HTR-8/SVneo (cell line): Measurements from ENCODE around the gene GLDC.
"Not testable (repeated sequence)": the region's sequence is repeated elsewhere in the genome, so short reads cannot be mapped to it uniquely, and the experiment has no call there.

Source experiments
- DNase-seq: peaks from one replicate; pipeline ENCODE4 v3.0.0; 2011; ENCODE audit warnings: low spot score, mixed read lengths; ENCODE audit not compliant: insufficient read length
- FAIRE-seq: peaks from 2 replicates; lab custom pipeline; 2011; peaks lifted over from hg19 to GRCh38; lab: Jason Lieb, UNC

The GLDC gene

DNA sequence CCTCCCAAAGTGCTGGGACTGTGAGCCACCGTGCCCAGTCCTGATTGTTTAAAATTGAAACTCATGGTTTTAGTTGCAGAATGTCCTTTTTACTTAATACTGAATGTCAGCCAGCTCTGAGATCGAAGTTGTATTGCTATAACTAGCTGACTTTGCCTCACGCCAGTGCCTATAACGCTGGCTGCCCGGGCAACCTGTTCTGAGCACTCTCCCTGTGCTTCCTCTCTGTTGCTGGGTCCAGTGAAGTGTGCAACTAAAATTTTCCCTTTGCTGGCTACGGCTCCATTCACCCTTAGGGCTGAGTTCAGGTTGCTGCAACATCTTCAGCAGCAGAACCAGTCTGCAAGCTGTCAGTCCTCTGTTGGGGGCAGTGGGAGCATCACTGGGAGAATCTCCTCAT is 65.9 kb downstream of the GLDC start:
- DNase-seq (no peak), FAIRE-seq (peak; percentile 4)

DNA sequence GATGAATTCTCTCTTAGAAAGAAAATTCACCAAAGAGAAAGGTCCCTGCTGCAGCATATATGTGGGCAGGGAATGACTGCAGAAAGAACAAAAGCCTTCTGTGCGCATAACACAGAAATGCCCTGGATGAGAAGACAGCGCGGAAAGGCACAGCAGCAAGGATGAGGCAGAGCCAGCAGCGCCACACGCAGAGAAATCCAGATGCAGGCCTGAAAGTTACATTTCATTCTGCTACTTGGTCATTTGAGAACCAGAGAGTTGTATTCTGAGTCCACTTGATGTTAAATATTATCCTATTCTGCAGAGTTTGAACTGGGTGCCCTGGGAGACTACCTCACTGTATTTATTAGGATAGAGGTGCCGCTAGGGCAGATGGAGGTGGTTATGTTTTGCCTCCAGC is 68.5 kb downstream of the GLDC start:
- DNase-seq (no peak), FAIRE-seq (no peak)

DNA sequence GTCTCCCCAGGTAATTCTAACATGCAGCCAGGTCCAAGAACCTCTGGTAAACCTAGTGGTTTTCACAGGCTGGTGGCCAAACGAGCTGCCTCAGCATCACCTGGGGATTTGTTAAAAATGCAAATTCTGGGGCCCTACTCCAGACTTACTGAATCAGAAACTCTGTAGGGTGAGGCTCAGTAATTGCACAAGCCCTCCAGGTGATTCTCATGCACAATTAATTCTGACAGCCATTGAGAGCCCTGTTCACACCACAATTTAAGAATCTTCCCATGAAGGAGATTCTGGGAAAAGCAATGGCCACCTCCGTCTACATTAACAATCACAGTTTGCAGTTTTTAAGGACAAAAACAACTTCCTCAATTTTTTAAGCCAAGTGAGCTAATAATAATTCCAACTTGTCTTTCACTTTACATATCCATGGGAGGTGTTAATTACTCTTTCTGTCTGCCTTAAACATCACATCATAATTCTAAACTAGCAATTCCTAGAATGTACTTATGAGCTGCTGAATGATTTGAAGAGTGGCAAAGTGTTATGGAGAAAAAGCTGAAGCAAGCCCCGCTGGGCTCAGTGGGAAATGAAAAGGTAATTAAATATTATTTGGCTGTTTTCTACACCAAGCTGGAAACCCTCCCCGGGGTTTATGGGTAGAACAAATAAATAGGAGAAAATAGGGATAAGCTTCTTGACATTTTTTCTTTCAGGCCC is 70.0 kb downstream of the GLDC start:
- FAIRE-seq (no peak), DNase-seq (no peak)

DNA sequence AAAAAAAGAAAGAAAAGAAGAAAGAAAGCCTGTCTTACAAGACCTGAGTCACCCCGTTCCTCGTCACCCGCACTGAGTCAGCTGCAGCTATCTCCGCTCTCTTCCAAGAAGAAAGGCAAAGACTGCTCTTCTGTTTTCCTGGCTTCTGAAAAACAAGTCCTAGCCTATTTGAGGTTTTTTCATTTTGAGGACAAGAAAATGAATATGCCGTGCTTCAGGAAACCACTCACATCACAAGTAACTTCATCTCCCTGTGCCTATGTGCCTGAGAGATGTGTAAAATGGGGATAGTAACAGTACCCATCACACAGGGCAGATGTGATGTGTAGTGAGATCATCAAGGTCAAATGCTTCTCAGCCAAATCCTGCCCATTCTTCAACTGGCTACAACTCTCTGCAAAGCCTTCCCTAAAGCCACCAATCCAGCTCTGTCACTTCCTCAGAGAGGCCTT is 78.4 kb downstream of the GLDC start:
- DNase-seq (peak; percentile 35), FAIRE-seq (no peak)

DNA sequence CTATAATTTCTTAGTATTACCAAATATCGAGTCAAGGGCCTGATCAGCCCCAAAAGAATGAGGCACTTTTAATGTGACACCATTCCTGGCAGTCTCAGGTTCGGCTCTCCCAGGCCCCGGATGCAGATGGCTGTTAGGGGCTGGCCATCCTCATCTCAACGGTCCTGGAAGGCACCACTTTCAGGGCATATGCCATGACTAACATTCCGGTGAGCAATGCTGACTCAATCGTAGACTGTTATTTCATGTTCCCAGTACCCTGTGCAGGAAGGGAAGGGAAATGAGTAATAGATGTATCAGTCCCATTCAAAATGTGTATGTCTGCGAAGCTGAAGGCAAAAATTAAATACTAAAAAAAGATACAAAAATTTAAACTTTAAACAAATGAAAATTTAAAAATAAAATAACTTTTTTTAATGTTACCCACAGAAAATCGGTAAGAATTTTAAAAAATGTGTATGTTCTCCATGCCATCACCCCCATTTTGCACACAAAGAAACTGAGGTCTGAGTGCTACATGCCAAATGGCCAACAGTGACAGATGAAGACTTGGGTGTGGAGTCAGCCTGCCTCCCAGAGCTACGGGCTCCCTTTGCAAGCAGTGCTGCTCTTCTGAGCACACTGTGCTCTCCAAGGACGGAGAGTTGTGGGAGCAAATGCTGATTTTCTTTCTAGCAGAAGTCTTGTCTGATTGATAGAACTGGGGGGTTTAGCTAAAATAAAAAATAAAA is 79.0 kb downstream of the GLDC start:
- DNase-seq (peak; percentile 86), FAIRE-seq (no peak)

DNA sequence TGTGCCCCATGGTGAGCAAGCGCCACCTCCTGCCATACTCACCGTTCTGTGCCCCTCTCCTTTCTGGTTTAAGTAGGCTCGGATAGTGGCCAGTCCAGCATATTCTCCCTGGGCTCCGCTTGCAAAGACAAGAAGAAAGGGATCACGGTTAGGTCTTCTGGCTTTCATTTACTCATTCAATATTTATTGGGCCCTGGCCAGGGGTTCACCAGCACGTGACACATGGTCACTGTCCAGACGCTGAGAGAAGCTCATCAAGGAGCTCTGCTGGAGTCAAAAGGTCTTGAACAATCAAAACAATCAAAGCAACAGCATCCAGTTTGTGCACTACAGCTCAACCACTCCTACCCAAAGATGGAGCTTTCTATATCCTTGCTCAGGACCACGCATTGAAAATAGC is 80.2 kb downstream of the GLDC start:
- FAIRE-seq (no peak), DNase-seq (no peak)

DNA sequence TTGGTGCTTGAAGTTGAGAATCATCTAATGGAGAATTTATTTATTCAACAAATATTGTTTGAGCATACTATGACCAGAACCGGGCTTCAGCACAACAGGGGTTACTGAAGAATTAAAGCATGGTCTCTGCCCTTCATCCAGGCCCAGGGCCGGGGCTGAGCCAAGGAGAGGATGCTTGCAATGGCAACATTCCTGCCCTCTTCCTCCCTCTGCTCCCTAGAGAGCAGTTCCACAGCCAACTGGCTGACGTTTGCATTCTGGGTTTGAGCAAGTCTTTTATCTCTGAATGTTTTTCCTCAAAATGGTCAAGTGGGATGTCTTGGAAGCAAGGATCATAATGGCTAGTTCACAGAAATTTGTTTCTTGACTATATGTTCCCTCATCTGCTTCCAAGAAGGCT is 80.7 kb downstream of the GLDC start:
- no peak for DNase-seq
- no peak for FAIRE-seq

DNA sequence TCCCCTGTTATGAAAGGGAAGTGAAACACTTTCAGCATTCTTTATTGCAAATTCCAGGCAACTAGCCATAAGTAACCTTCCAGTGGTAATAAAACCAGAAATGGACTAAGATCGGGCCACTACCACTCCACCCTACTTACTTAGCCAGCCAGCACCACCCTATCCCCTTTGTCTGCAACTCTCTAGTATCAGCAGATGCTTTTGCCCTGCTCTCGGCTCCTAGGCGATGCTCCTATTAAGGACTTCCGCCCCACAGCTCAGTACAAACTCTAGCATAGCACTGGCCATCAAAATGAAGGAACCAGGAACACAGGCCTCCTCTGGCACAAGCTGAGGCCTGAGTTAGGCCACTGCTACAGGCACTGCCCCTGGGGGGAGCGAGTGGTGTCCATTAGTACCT is 81.2 kb downstream of the GLDC start:
- DNase-seq (no peak), FAIRE-seq (no peak)

DNA sequence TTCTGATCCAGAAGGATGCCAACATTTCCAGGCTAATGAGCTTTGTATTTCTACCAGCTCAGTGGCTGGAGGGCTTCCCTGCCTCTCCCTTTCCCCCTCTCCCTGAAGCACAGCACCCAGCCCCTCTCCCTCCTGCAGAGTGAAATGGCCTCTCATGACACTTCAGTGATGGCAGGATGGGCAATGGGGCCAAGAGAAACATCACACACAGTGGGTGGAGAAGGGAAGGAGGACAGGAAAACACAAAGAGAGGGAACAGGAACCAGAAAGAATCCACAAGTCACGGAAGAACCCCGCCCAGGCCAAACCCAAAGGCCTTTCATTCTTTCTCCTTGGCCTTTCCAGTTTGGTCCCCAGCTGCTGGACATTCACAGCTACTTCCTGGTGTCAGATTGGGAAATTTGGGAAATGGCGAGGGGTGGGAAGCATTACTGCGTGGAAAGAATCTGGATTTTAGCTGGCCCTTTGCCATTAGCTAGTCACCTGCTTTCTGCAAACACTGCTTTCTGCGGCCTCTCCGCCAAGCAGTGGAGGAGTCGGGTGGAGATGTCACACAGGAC is 82.6 kb downstream of the GLDC start:
- FAIRE-seq: no peak

DNA sequence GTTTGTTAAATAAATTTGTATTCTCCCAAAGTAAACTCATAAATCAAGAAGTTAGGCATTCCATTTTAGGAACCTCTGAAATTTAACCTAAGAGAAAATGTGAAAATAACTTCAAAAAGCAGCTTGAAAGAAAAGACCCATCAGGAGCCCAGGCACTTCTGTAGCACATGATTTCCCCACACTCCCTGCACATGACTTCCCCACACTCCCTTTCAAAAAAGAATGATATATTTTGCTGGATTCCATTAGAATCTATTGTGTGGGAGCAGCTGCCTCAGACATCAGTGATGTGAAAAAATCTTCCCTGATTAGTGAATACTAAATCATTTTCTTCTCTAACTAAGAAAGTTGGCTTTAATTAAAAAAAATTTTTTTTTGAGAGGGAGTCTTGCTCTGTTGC is 83.3 kb downstream of the GLDC start:
- DNase-seq: no peak
- FAIRE-seq: no peak

More for the DNA sequence above, 82.6 kb downstream of the GLDC start:
- no peak for DNase-seq

DNA sequence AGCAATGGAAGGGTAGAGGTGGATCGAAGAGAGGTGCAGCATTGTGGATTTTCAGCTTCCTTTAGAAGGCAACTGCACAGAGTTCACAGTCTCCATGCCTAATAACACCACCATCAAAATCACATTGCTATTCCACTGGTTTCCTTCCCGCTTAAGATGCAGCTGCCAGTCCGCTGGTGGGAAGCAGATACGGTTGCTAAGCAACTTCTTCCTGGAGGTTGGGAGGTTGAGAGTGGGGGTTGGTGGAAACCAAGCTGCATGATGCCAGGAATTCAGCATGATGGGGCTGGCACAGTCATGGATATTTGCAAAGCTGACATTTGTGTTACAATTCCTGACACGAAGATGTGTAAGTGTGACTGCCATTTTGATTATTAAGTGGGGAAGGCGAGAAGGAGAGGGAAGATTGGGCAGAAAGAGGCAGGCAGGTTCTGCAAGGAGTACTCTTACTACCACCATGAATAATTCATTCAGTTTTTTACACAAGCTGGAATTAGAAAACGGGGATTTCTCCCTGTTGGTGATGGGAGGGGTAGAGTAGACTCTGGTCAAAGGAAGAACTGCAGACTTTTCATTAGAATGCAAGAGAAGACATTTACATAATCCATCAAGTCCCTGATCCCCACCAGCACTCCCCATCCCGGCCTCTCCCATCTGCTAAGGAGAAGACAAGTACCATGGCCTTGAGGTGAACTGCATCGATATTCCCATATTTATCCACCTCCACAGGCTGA is 87.5 kb downstream of the GLDC start:
- FAIRE-seq (no peak), DNase-seq (no peak)

DNA sequence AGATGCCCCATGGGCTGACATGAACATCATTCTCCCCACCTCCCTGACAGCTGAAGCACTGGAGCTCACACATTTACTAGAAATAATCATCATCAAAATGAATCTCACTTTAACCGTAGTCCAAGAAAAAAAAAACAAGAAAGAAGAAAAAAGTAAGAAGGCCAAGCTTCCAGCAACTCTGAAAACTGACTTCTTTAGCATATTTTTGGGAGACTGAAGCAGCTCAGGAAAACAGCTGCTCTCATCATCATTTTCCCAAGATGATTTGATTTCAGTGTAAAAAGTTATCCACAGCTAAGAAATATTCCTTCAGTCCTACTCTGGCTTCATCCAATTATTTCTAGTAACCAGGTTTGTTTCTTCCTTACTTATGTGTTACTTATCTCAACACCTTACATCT is 91.7 kb downstream of the GLDC start:
- DNase-seq (no peak), FAIRE-seq (no peak)

DNA sequence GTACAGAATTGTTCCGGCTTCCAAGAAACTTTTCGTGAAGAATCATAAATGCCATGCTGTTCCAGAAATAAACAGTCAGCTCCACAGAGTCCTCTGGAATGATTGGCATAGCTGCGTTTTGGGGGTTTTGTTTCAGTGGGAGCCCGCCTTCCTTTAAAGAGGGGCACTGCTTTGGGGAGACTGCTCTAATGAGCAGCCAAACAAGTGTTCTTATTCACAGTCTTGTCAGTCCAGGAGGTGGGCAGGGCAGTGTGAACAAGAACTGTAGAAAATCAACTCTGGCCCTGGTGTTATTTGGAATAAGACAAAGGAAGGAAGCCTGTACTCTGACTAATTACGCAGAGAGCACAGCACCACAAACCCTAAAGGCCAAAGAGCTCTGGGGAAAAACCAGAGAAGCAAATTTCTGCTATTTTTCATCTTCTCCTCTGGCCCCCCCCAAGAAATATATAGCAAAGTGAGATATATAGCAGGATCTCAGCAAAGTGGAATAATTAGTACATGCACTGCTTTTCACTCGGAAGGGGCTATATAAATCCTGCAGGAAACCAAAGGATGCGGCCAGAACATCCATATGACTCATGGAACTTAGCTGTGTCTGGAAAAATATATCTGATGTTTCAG is 92.9 kb downstream of the GLDC start:
- no peak for FAIRE-seq

DNA sequence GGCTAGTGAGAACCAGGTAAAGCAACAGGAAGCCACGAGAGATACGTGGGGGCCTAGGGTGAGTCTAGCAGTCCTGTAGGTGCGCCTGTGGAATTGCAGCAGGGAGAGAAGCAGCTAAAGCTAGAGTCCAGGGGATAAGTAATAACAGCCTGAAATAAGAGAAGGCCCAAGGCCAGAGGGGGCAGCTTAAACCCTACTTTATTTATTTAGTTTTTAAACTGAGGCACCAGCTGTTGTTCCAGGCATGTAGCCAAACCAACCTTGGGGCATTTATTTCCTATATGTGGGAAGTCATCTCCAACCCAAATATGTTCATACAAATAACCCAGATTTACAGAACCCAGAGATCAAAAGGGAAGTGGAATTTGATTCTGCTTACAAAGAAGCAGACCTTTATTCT is 93.5 kb downstream of the GLDC start:
- FAIRE-seq (no peak), DNase-seq (no peak)

More for the DNA sequence above, 92.9 kb downstream of the GLDC start:
- no peak for DNase-seq

DNA sequence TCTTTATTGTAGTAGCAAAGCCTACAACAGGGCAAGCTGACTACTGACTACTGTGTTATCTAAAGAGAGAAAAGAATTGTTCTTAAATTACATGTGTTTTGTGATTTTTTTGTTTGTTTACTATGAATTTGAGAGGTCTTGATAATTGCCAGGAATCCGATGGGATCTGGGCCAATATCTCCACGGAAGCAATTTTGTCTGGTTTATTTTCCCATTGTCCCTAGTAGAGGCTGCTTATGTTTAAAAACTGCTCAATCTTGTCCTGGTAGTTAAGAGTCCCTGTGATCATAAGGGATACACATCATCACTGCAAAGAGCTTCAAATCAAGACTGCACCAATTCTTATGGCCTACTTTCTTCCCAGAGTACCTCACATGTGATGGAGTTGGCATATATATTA is 94.4 kb downstream of the GLDC start:
- DNase-seq: no peak

DNA sequence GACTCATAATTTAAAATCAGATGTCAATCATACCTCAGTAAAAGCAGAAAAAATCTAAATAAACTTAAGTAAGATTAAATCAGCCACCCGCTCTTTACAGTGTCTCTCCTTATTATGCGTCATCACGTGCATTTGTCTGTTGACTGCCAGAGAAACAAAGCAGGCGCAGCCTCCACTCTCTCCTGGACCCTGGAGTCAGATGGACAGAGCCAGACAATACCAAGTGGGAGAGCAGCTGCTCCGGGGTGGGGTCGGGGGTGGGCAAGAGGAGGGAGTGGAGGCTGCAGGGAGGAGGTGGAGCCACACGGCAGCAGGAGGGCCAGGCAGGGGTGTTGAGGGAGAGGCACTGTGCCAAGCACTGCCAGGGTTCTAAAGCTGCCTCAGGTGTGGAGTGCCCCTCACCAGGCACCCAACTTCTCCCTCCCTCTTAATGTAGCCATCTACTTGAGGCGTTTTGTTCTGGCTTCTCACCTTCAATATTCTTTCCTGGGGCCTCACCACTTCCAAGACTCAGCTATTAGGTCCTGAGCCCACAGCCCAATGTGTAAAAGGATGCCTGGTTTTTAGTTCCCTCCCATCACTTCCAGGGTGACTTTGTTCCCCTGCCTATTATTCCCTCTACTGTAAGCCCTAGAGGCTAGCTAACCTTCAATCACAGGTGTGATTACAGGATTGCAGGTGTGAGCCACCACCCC is 96.3 kb downstream of the GLDC start:
- no peak for FAIRE-seq
- DNase-seq: no peak

More for the DNA sequence above, 94.4 kb downstream of the GLDC start:
- FAIRE-seq: no peak

DNA sequence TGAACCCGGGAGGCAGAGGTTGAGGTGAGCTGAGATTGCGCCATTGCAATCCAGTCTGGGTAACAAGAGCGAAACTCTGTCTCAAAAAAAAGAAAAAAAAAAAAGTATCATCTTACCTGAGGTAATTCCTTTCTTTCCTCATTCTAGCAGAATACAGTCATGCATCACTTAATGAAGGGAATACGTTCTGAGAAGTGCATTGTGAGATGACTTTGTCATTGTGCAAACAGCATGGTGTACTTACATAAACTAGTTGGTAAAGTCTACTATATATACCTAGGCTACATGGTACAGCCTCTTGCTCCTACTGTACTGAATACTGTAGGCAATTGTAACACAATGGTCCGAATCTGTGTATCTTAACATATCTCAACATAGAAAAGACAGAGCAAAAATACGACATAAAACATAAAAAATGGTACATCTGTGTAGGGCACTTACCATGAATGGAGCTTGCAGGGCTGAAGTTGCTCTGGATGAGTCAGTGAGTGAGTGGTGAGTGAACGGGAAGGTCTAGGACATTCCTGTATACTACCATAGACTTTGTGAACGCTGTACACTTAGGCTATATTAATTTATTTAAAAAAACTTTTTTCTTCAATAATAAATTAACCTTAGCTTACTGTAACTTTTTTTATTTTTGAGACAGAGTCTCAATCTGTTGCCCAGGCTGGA is 100.4 kb downstream of the GLDC start:
- FAIRE-seq: no peak
- no peak for DNase-seq

DNA sequence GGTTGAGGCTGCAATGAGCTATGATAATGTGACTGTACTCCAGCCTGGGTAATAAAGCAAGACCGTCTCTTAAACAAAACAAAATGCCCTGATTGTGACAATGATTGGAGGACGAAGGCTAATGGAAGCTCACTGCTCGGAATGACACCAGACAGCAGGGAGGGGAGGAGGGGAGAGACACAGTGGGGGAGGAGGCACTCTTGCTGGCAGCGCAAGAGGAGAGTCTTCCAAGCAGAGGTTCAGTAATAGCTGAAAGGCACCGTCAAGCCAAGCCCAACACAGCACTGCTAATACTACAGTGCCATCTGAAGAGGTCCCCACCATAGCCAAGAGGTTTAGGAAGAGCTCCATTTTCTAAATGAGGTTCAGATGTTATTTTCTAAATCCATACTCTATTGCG is 102.3 kb downstream of the GLDC start:
- no peak for FAIRE-seq
- no peak for DNase-seq

DNA sequence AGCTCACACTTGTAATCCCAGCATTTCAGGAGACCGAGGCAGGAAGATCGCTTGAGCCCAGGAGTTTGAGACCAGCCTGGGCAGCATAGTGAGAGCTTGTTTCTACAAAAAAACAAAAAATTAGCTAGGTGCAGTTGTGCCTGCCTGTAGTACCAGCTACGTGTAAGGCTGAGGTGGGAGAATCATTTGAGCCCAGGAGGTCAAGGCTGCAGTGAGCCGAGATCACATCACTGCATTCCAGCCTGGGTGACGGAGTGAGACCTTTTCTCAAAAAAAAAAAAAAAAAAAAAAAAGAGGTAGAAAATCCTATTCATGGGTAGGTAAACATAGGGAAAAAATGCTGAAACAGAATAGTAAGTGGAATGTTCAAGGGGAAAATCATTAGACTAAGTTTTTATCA is 102.9 kb downstream of the GLDC start:
- FAIRE-seq, DNase-seq: not testable (repeated sequence)
